Measurements from ENCODE around the gene EPS8L1.
"Not testable (repeated sequence)": the region's sequence is repeated elsewhere in the genome, so short reads cannot be mapped to it uniquely, and the experiment has no call there.

EPS8L1 gene

DNA sequence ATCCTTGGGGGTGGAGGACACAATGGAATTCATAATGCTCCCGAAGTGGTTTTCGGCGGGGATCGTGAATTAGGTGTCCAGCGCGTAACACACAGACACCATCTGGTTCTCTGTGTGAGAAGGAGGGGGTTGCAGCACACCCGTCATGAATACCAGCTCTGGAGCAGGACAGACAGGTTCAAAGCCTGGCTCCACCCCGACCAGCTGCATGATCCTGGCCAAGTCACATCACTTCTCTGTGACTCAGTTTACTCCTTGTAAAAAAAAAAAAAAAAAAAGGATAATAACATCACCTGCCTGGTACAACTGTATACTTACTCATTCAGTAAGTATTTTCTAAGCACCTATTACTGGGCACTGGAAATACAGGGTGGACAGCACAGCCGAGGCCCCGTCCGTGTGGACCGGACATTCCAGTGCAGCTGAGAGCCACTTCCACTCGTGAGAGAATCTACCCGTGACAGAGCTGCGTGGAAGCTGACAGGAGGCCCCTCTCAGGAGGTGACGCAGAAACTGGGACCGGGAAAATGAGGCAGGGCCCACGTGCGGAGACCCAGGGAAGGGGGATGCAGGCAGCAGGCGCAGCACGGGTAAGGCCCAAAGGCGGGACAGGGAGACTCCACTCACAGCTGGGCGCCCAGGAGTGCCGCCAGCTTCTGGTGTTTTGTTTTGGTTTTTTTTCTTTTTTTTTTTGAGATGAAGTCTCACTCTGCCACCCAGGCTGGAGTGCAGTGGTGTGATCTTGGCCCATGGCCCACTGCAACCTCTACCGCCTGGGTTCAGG lies 24.7 kb upstream of the EPS8L1 start:
- no peak for DNase-seq (ENCODE audit: low read depth)

DNA sequence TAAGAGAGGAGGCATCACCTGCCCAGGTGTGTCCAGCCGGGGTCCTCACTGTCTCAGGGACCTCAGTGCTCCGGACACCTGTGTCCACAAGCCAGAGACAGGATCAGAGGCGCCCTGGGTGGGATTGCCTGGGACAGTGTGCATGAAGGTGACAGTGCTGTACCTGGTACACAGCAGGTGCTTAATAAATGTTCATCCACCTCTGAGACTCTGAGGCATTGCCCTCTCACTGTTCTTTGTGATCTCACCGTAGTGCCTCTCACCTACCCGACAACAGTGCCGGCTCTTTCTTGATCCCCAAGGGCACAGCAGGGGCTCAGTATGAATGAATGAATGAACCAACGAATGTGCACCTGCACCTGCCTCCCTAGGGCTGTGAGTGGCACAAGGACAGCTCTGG lies 21.9 kb upstream of the EPS8L1 start:
- no peak for DNase-seq (ENCODE audit: low read depth)

DNA sequence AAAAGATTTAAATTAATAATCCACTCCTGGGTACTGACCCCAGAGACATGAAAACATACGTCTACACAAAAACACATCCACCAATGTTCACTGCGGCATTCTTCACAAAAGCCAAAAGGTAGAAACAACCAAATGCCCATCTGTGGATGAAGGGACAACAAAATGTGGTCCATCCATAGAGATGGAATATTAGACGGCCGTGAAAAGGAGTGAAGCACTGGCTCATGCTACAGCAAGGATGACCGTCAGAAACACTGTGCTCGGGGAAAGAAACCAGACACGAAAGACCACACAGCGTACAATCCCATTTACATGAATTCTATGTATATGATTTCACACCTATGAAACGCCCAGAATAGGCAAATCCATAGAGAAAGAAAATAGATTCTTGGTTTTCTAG lies 18.8 kb upstream of the EPS8L1 start:
- no peak for DNase-seq (ENCODE audit: low read depth)

DNA sequence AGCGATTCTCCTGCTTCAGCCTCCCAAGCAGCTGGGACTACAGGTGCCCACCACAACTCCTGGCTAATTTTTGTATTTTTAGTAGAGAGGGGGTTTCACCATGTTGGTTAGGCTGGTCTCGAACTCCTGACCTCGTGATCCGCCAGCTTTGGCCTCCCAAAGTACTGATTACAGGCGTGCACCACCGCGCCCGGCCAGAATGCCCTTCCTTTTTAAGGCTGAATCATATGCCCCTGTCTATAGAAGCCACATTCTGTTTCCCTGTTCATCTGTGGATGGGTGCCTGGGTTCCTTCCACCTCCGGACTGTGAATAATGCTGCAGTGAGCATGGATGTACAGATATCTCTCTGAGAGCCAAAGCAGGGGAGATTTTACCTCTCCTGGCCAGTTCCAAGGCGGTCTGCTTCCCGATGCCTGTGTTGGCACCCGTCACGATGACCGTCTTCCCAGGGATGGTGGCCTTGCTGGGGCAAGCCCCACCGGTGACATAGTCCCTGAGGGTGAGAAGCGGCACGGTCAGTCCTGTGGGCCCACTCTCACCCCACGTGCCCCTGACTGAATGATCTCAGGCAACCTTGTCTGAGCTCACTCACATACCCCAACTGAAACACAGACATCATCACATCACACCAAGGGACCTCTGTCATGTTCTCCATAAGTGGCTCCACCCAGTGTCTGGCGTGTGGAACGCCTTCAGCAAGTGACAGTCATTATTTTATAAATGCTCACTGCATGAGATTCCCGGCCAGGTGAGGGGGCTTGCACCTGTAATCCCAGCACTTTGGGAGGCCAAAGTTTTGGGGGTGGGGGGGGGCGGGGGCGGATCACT lies 16.7 kb upstream of the EPS8L1 start:
- DNase-seq (ENCODE audit: low read depth), result no peak

DNA sequence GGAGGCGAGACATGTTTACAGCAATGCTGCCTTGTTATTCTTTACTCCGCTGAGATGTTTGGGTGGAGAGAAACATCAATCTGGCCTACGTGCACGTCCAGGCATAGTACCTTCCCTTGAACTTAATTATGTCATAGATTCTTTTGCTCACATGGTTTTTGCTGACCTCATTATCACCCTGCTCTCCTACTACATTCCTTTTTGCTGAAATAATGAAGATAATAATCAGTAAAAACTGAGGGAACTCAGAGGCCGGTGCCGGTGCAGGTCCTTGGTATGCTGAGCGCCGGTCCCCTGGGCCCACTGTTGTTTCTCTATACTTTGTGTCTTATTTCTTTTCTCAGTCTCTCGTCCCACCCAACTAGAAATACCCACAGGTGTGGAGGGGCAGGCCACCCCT lies 15.4 kb upstream of the EPS8L1 start:
- peak; percentile 47 for DNase-seq (ENCODE audit: low read depth)

DNA sequence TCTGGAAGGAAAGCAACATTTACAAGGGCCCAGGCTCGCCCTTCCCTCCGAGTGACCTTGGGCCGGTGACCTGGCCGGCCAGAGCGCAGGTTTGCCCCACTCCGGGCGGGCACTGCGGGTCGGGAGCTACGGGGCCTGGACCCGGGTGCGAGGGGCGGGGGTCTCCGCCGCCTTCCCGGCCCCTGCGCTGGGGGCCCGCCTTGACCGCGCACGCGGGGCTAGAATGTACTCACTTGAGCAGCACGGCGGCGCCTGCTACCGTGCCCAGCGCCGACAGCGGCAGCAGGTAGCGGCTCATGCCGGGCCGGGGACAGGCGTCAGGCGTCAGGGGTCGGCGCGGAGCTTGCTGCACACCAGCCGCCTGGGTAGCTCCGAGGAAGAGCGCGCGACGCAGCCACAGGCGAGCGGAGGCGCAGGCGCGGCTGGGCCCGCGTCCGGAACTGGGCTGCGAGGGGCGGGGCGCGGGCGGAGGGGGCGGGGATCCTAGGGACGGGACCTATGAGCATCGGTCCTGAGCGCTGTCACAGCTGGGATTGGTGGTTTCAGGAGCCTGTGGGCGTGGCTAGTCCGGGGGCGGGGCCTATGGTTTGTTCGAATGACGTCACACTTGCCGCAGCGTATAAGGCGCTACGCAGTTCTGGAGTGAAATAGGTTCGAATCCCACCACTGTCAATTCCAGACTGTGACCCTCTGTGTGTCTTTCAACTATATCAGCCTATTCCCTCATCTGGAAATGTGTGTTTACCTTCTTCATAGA lies 12.8 kb upstream of the EPS8L1 start, which contains the start of gene RDH13:
Gene RDH13, minus strand, starts transcription at position 414 of the 757 bp plus-strand sequence. Its CDS starts 116 bp downstream, at position 298.
- peak; percentile 91 for DNase-seq (ENCODE audit: low read depth)

DNA sequence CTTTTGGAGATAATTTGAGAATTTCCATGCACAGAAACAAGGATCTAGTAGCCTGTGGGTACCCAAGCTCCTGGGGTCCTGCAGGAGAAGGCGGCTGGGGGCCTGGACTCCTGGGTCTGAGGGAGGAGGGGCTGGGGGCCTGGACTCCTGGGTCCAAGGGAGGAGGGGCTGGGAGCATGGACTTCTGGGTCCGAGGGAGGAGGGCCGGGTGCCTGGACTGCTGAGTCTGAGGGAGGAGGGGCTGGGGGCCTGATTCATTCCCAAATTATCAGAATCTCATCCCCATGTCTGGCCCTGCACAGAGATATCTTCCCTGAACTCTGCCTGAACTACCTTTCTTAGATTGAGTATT lies 12.2 kb upstream of the EPS8L1 start:
- DNase-seq (ENCODE audit: low read depth), result no peak

DNA sequence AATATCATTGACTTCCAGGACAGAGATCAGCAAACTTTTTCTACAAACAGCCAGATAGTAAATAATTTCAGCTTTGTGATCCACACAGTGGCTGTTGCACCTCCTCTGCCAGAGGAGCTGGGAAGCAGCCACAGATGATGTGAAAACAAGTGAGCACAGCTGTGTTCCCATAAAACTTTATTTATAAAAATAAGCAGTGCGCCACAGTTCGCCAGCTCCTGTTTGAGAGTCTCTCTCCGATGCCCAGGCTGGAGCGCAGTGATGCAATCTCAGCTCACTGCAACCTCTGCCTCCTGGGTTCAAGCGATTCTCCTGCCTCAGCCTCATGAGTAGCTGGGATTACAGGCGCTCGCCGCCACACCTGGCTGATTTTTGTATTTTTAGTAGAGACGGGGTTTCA lies 10.2 kb upstream of the EPS8L1 start:
- DNase-seq (ENCODE audit: low read depth), result not testable (repeated sequence)

DNA sequence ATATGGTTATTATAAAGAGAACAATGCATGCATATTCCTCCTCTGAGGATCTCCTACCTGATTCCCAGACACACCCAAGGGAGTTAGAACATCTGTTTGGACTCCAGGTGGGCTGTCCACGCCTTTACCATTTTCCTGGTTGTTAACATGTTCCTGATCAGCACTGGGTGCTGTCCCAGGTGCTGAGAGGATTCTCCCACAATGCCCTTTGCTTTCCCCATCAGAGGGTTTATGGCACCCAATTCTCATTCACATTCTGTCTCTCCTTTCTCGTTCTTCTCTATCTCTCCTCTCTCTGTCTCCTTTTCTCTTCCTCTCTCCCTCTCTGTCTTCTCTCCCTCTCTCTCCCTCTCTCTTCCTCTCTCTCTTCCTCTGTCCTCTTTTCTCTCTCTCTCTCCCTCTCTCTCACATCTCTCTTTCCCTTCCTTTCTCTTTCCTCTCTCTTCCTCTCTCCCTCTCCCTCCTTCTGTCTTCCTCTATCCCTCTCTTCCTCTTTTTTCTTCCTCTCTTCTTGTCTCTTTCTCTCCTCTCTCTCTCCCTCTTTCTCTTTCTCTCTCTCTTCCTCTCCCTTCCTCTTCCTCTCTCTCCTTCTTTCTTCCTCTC lies 9.5 kb upstream of the EPS8L1 start:
- DNase-seq (ENCODE audit: low read depth), result peak; percentile 11

DNA sequence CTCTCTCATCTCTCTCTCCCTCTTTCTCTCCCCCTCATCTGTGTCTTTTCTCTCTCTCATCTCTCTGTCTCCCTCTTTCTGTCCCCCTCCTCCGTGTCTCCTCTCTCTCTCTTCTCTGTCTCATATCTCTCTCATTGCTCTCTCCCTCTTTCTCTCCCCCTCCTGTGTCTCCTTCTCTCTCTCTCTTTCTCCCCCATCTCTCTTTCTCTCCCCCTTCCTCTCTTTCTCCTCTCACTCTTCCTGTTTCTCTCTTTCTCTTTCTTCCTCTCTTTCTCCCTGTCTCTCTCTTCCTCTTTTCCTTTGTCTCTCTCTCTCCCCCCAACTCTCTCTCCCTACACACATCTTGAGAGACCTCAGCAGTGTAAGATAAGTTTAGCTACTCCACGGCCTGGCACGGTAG lies 7.8 kb upstream of the EPS8L1 start:
- no peak for DNase-seq (ENCODE audit: low read depth)

DNA sequence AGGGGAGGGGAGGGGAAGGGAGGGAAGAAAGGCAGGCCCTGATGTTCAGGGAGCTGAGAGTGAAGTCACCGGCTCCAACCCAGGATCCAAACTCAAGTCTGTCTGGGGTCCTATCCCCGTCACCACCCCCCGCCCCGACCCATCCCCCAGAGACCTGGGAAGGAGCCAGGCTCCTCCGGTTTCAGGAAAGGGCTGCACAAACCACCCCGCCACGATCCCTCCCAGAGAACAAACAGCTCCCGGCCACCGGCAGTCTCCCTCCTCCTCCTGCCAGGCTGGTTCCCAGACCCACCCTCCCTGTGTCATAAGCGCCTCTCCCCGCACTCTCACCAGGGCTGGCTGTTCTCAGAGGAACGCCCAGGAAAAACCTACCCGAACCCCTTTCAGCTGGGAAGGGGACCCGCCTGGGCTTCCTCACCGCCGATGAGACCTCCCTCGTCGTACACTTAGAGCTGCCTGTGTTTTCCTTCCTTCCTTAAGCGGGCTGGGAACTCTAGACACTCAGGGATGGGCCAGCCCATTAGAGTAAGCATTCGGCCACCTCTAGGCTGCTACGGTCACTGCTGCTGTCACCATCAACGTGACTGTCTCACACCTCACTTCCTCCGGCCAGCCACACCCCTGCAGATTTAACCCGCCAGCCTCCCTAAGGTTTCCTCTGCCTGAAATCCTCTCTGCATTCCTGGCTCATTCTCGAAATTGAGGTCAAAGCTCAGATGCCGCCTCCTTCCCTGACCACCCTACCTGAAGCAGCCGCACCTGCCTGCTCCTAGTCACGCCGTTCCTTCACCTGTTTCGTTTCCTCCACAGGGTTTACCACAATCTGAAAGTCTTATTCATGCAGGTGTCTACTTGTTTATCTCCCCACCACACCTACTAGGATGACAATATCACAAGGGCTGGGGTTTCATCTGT lies 6.5 kb upstream of the EPS8L1 start:
- DNase-seq (ENCODE audit: low read depth), result peak; percentile 14

DNA sequence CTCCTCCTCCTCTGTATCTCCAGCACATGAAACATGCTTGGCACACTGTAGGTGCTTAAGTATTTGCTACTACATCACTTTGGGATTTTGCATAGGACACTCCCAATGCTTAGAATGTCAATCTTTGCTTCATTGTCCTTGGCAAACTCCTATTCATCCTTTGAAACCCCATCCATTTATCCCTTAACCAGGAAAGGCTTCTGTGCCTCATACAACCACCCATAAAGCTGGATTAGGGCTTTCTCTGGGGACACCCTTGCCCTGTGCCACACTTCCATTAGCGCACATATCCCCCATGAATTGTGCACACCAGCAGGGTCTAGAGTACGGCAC lies 5.8 kb upstream of the EPS8L1 start:
- DNase-seq (ENCODE audit: low read depth), result no peak

DNA sequence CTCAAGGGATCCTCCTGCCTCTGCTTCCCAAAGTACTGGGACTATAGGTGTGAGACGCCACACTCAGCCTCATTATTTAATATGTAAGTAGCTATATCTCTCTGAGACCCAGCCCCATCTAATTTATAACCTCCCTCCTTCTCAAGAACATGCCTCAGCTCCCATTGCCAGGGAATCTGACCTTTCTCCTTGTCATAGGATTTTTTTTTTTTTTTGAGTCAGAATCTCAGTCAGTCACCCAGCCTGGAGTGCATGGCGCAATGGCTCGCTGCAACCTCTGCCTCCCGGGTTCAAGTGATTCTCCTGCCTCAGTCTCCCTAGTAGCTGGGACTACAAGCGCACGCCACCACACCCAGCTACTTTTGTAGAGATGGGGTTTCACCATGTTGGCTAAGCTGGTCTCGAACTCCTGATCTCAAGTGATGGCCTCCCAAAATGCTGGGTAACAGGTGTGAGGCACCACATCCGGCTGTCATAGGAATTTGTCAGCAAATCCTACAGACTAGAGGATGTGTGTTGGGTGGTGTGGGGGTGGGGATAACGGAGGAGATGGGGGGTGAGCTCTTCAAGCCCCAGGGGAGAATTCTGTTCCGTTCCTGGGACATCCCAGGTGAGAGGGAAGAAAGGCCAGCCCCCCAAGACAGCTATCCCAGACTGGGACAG lies 5.1 kb upstream of the EPS8L1 start:
- no peak for DNase-seq (ENCODE audit: low read depth)

DNA sequence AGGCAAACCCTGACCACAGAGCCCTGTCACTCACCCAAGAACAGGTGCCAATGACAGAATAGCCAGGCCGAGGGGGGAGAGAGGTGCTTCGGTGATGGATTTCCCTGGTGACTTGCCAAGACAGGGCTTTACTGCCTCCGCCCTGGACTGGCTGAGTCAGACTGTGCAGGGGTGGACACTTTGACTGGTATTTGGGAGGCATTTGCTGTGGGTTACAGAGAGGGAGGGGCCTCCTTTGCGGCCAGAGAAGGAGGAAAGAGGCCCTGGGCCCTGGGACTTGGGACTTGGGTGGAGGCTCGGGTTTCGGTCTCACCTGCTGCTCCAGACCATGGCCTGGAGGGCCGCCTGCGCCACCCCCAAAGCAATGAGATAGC lies 4.6 kb upstream of the EPS8L1 start:
- peak; percentile 81 for DNase-seq (ENCODE audit: low read depth)

DNA sequence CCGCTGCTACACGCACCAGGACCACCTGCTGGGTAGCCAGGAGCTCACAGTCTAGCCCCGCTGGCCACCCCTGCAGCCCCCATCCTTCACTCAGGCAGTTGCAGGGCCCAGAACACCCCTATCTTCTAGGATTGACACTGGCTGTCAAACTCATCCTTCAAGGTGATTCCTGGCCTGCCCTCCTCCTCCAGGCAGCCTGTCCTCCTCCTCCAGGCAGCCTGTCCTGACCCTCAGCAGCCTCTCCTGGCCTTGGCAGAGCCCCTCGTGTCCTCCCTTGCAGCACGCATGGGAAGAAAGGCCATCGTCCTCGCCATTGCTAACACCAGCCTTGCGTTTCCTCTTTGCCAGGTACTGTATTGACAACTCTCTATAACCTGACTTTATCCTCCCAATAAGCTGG lies 3.8 kb upstream of the EPS8L1 start:
- DNase-seq (ENCODE audit: low read depth), result no peak

DNA sequence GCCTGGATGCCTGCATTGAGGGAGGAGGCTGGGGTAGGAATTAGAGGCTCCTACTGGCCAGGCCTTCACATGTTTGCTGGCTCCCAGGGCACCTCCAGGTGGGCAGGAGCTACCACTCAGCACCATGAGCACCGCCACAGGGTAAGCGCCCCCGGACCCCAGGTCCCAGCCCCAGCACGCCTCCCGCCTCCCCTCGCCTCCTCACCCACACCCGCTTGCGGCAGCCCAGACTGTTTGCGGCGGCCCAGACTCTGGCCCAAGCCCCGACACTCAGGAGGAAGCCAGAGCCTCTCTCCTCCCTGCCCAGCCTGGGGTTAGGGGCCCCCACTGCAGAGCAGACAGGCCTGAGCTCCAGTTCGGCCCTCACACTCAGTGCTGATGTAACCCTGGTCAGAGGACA lies 652 bp downstream of the EPS8L1 start:
- DNase-seq (ENCODE audit: low read depth), result no peak

DNA sequence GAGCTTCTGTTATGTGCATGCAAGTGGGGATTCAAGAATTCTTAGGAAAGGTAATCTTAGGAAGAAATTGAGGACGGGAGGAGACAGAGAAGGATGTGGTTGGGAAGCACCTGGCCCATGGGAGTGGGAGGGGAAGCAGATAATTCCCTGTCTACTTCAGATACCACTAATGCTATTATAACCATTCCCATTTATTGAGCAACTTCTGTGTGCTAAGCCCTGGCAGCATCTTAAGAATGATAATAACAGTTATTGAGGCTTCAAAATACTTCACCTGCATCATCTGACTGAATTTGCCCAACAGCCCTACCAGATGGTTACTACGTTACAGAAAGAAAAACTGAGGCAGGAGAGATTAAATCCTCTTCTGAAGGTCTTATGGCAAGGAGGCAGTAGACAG lies 1.4 kb downstream of the EPS8L1 start:
- peak; percentile 57 for DNase-seq (ENCODE audit: low read depth)

DNA sequence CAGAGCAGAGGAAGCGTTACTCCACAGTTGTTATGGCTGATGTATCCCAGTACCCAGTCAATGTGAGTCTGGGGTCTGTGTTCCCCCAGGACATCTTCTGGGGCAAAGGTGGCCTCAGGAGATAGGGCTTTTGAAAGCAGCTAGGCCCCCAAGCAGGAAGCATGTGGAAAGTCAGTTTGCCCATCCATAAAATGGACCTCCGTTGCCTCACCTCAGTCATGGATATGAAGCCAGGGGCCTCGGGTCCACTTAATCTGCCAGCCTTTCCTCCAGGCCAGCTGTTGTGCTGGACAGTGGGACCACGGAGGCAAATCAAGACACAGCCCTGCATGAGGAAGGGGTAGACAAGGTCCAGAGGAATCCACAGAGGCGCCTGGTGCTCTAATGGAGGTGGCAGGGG lies 3.3 kb downstream of the EPS8L1 start:
- no peak for DNase-seq (ENCODE audit: low read depth)

DNA sequence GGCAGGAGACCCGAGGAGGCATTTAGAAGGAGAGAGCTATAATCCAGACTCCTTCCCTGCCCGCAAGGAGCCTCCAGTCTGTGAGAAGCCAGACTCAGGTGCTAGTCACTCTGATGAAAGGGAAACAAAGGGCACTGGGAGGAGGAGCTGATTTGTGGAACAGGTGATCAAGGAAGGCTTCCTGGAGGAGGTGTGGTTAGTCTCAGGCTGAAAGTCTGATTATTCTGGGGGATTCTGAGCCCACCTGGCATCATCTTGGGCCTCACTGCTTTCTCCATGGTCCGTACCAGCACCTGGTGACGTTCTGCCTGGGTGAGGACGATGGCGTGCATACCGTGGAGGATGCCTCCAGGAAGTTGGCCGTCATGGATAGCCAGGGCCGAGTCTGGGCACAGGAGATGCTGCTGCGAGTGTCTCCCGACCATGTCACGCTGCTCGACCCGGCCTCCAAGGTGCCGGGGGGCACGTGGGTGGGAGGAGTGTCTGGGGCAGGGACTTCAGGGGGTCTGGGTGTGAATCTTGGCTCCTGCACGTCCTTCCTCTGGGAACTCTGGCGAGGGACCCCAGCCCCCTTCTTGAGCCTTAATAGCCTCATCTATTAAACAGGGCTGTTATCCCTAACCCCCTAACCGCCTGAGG lies 3.9 kb downstream of the EPS8L1 start:
- DNase-seq (ENCODE audit: low read depth), result no peak

All from amniotic epithelial cell (primary cell).